Measurements from ENCODE around the gene RBFOX1. TPM values are rescaled to one million over a fixed set of nuclear protein-coding genes. Genes with fewer than 3 reads are reported as not detected.
"Not testable (repeated sequence)": the region's sequence is repeated elsewhere in the genome, so short reads cannot be mapped to it uniquely, and the experiment has no call there.

The RBFOX1 gene
- total and polyA plus RNA-seq, 9 donors, result 0.28 to 2.6 (median 0.48) TPM; not detected in 2

DNA sequence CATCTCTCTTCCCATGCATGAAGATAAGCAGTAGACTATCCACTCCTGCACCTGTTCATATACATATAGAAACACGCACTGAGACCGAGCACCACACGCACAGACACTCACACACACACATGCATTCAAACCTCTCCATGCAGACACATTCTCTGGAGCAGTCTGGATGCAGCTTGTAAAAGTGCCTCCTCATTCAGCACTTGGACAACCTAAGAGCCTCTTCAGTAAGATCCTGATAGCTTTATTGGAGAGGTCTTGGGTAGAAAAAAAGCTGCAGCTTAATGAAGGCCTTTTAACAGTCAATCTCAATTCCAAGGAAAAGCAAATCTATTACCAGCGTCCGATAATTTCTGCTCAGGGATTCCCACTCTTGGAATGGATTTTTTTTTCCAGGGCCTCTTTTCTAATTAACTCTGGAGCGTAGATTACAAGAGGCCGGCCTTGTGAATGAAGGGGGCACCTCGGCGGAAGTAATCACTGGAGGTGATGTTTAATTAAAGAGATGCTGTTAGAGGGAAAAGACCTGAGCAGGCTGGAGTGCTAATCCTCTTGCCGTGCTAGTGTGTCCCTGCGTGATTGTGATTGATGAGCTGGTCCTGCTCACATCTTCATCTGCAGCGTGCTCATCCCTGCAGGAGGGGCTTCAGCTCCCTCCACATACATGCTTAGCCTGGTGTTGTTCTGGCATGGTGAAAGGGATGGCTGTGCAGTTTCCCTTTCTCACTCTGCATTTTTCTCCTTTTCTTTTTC is 155.1 kb downstream of the RBFOX1 start:
- H3K27me3 ChIP-seq, result no peaks in the 10 kb centered on the region
- WGBS, 3 donors, result 66 to 71% (median 66%) methylated on average over 12 of the region's 12 CpGs
- no peak overlapping the region for H3K27ac ChIP-seq
- TF ChIP-seq POLR2A (IDR thresholded peaks at IDR 0.05) (no peak), EP300 (IDR thresholded peaks at IDR 0.05) (no peak)
- TF ChIP-seq, protein P1, sequence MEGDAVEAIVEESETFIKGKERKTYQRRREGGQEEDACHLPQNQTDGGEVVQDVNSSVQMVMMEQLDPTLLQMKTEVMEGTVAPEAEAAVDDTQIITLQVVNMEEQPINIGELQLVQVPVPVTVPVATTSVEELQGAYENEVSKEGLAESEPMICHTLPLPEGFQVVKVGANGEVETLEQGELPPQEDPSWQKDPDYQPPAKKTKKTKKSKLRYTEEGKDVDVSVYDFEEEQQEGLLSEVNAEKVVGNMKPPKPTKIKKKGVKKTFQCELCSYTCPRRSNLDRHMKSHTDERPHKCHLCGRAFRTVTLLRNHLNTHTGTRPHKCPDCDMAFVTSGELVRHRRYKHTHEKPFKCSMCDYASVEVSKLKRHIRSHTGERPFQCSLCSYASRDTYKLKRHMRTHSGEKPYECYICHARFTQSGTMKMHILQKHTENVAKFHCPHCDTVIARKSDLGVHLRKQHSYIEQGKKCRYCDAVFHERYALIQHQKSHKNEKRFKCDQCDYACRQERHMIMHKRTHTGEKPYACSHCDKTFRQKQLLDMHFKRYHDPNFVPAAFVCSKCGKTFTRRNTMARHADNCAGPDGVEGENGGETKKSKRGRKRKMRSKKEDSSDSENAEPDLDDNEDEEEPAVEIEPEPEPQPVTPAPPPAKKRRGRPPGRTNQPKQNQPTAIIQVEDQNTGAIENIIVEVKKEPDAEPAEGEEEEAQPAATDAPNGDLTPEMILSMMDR (IDR thresholded peaks at IDR 0.05), result no peak
- DNase-seq, result no peak
- no peaks in the 10 kb centered on the region for H3K9me3 ChIP-seq
- H3K4me1 ChIP-seq (ENCODE audit: insufficient read depth), result no peaks in the 10 kb centered on the region
- intact Hi-C loops (cut with DNase I), result no loop called here
- H3K4me3 ChIP-seq, result no peak overlapping the region
- H3K36me3 ChIP-seq, result no peaks in the 10 kb centered on the region

DNA sequence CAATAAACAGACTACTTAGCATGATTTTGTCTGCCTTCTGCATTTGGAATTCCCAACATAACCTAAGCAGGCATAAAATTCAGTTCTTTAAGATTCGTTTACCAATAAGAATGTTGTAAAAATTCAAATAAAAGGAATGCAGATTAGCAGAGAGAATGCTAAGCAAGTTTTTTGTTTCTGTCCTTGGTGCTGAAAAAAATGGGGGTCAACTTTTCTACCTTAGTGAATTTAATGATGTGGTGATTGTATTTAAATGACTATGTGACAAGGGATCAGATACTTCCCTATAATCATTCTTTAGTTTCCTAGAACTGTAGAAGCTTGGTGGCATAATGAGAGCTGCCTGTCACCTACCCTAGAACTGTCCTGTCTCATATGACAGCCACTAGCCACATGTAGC is 159.5 kb downstream of the RBFOX1 start:
- H3K4me3 ChIP-seq, result no peak overlapping the region
- H3K9me3 ChIP-seq, result no peaks in the 10 kb centered on the region
- TF ChIP-seq POLR2A (IDR thresholded peaks at IDR 0.05), result no peak
- TF ChIP-seq, protein P1 (IDR thresholded peaks at IDR 0.05), result no peak
- TF ChIP-seq EP300 (IDR thresholded peaks at IDR 0.05), result no peak
- H3K4me1 ChIP-seq (ENCODE audit: insufficient read depth), result no peaks in the 10 kb centered on the region
- intact Hi-C loops (cut with DNase I), result no loop called here
- DNase-seq, result no peak
- 7 to 15% (median 7%) methylated on average over 1 of the region's 1 CpG for WGBS, 3 donors
- no peaks in the 10 kb centered on the region for H3K36me3 ChIP-seq
- H3K27me3 ChIP-seq, result no peaks in the 10 kb centered on the region
- H3K27ac ChIP-seq, result no peak overlapping the region

DNA sequence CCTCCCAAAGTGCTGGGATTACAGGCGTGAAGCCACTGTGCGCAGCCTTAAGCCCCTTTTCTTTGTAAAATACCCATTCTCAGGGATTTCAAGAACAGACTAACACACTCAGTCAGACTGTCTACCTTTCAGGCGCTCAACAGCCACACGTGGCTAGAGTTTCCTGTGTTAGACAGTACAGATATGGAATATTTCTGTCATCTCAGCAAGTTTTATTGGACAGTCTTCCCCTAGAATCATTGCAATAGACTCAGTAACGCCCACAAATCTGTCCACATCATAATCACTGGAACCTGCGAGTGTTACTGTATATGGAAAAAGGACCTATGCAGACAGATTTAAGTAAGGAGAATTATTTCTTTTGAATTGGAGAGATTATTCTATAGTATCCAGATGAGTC is 160.5 kb downstream of the RBFOX1 start:
- DNase-seq, result no peak
- no peak overlapping the region for H3K4me3 ChIP-seq
- H3K9me3 ChIP-seq, result no peaks in the 10 kb centered on the region
- H3K4me1 ChIP-seq (ENCODE audit: insufficient read depth), result no peaks in the 10 kb centered on the region
- TF ChIP-seq POLR2A (IDR thresholded peaks at IDR 0.05), result no peak
- 77 to 93% (median 85%) methylated on average over 6 of the region's 6 CpGs for WGBS, 3 donors
- intact Hi-C loops (cut with DNase I), result no loop called here
- no peaks in the 10 kb centered on the region for H3K36me3 ChIP-seq
- no peak overlapping the region for H3K27ac ChIP-seq
- H3K27me3 ChIP-seq, result no peaks in the 10 kb centered on the region

DNA sequence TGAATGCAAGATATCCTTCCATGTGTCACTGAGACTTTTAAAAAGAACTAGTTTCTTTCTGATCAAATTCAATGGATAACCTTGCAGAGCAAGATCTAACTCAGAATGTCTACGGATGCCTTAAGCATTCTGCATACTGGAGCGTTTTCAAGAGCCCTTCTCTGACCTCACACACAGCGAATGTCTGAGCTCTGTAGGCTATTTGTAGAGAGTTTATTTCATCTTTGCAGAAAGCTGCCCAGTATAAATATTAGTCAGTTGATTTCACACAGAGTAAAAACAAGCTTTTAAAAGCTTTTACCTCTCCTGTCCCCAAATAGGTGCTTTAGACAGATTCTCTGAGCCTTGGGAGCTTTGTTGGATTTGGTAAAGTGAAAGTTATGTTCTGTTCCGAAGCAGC is 165.0 kb downstream of the RBFOX1 start:
- intact Hi-C loops (cut with DNase I), result no loop called here
- Histone ChIP-seq H3K27ac (no peak overlapping the region), H3K36me3 (no peaks in the 10 kb centered on the region), H3K4me1 (ENCODE audit: insufficient read depth) (no peaks in the 10 kb centered on the region), H3K4me3 (no peak overlapping the region), H3K9me3 (no peaks in the 10 kb centered on the region), H3K27me3 (no peaks in the 10 kb centered on the region)
- no peak for DNase-seq
- TF ChIP-seq, protein P1 (IDR thresholded peaks at IDR 0.05), result no peak
- TF ChIP-seq POLR2A (IDR thresholded peaks at IDR 0.05), result no peak
- TF ChIP-seq EP300 (IDR thresholded peaks at IDR 0.05), result no peak
- WGBS, 3 donors, result 80 to 86% (median 84%) methylated on average over 4 of the region's 4 CpGs

DNA sequence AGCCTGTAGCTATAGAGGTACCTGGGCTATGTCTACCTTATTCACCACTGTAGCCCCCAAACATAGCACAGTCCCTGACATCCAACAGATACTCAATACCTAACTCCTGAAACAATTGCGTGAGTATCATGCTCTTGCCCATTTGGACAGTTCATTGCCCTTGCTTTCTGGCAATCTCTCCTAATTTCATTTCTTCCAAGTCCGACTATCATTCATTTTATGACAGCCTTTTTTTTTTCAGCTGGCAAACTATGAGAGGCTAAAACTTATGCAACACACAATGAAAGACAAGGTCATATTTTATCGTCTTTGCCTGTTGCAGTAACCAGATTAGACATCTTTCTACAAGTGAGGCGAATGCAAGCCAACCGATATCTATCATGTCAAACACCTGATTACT is 169.2 kb downstream of the RBFOX1 start:
- 85 to 92% (median 87%) methylated on average over 5 of the region's 5 CpGs for WGBS, 3 donors
- DNase-seq, result no peak
- H3K27me3 ChIP-seq, result no peaks in the 10 kb centered on the region
- no peak overlapping the region for H3K4me3 ChIP-seq
- H3K9me3 ChIP-seq, result no peaks in the 10 kb centered on the region
- intact Hi-C loops (cut with DNase I), result no loop called here
- H3K36me3 ChIP-seq, result no peaks in the 10 kb centered on the region
- H3K27ac ChIP-seq, result no peak overlapping the region
- TF ChIP-seq EP300 (IDR thresholded peaks at IDR 0.05) (no peak), POLR2A (IDR thresholded peaks at IDR 0.05) (no peak)
- TF ChIP-seq, protein P1 (IDR thresholded peaks at IDR 0.05), result no peak
- H3K4me1 ChIP-seq (ENCODE audit: insufficient read depth), result no peaks in the 10 kb centered on the region

- not testable (repeated sequence) for DNase-seq
Observed at GRCh38 chr16:7502591-7503157, 170.0 kb downstream of the RBFOX1 start.

More at GRCh38 chr16:7502591-7503157, 170.0 kb downstream of the RBFOX1 start:
- H3K27me3 ChIP-seq; H3K4me3 ChIP-seq; intact Hi-C loops (cut with DNase I); H3K9me3 ChIP-seq; H3K36me3 ChIP-seq; H3K27ac ChIP-seq; H3K4me1 ChIP-seq (ENCODE audit: insufficient read depth): not testable (repeated sequence)
- WGBS, 3 donors, result 81 to 84% (median 83%) methylated on average over 4 of the region's 4 CpGs

Data from ovary (tissue), 9 donors.